KOPT-K1 (cell line): Measurements from ENCODE around the gene NOTCH1.

Source experiments
- H3K27ac ChIP-seq: fragments of 200-600 bp; sonication (generic); 2 replicates; pipeline ENCODE4 v1.5.1; 2016; ENCODE audit warnings: antibody characterized with exemption, mild to moderate bottlenecking, low read depth, low read length; ENCODE audit not compliant: poor library complexity, severe bottlenecking
- H3K36me3 ChIP-seq: fragments of 200-600 bp; sonication (generic); 2 replicates; pipeline ENCODE4 v1.5.1; 2017; ENCODE audit warnings: antibody characterized with exemption, mild to moderate bottlenecking, low read length, moderate library complexity; ENCODE audit not compliant: insufficient read depth
- H3K9me3 ChIP-seq: fragments of 200-600 bp; sonication (generic); 2 replicates; pipeline ENCODE4 v1.5.1; 2017; ENCODE audit warnings: antibody characterized with exemption, low read length, mild to moderate bottlenecking; ENCODE audit not compliant: insufficient read depth, poor library complexity, severe bottlenecking

The NOTCH1 gene

DNA sequence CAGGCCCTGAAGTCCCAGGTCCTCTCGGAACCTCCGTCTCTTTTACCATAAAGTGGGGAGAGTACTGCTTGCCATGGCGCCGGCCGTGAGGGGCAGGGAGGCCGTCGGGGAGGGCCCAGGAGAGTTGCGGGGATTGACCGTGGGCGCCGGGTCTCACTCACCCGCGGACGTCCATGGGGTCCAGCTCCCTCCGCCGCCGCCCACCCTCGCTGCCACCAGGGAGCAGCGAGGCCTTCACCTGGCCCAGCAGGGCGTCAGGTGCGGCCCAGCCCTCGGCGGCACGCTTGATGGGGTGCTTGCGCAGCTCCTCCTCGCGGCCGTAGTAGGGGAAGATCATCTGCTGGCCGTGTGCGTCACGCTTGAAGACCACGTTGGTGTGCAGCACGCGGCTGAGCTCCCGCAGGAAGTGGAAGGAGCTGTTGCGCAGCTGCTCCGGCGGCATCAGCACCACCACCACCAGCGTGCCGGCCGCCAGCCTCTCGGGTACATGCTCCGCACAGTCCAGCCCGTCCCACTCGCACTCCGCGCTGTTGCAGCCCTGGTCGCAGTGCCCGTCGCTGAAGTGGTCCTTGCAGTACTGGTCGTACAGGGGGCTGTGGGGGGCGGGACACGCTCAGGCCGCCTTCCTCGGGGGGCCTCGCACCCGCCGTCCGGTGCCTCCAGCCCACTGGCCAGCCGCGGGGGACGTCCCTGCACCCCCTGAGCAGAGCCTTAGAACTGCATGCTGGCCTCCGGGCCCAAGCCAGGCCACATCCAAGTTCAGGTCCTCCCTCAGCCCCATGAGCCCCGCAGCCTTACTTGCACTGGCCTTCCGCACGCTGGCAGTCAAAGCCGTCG lies 41.1 kb downstream of the NOTCH1 start:
- H3K9me3 ChIP-seq, result no peaks in the 10 kb centered on the region
- peaks cover 100% of the 10 kb centered on the region for H3K36me3 ChIP-seq
- no peak overlapping the region for H3K27ac ChIP-seq

DNA sequence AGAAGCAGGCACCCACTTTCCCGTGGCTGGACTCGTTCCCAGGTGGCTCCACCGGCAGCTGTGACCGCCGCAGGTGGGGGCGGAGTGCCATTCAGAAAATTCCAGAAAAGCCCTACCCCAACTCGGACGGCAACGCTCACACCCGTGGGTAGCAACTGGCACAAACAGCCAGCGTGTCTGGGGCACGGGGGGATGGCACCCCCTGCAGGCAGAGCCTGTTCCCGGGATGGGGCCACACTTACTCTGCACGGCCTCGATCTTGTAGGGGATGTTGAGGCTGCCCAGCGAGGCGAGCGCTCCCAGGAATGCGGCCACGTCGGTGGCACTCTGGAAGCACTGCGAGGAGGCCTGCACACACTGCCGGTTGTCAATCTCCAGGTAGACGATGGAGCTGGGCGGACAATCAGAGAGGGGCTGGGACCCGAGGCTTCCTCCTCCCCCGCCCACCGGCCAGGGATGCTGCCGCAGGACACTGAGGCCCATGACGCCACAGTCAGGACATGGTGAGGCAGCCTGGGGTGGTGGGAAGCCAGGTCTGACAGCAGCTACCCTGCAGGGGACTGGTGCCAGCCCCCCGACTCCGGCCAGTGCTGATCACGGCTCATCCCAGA lies 42.8 kb downstream of the NOTCH1 start:
- H3K9me3 ChIP-seq, result no peaks in the 10 kb centered on the region
- H3K36me3 ChIP-seq, result peaks cover 100% of the 10 kb centered on the region
- H3K27ac ChIP-seq, result no peak overlapping the region

DNA sequence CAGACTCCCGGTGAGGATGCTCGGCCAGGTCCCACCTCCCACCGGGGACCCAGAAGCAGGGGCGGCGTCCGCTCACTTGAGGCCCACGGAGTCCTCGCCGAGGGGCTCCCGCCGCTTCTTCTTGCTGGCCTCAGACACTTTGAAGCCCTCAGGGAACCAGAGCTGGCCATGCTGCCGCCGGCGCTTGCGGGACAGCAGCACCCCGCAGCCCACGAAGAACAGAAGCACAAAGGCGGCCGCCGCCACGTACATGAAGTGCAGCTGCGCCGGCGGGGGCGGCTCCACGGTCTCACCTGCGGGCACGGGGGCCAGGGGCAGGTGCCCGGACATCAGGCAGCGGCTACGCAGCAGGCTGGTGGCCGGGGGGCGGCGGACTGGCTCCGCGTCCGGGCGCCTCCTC lies 43.7 kb downstream of the NOTCH1 start:
- peaks cover 100% of the 10 kb centered on the region for H3K36me3 ChIP-seq

DNA sequence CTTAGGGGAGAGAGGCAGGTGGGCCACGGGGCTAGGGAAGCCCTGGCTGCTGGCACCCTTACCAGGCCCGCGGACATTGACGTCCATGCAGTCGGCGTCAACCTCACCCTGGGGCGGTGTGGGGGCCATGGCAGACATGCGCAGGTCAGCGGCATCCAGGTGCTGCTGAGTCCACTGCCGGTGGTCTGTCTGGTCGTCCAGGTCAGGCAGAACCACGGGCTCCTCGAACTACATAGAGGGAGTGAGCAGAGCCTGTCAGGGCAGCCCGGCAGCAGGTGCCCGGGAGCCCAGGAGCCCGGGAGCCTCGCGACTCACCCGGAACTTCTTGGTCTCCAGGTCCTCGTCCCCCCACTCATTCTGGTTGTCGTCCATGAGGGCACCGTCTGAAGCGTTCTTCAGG lies 44.2 kb downstream of the NOTCH1 start:
- no peak overlapping the region for H3K27ac ChIP-seq
- no peaks in the 10 kb centered on the region for H3K9me3 ChIP-seq
- H3K36me3 ChIP-seq, result peaks cover 100% of the 10 kb centered on the region

More for the DNA sequence above, 43.7 kb downstream of the NOTCH1 start:
- H3K27ac ChIP-seq, result no peak overlapping the region
- no peaks in the 10 kb centered on the region for H3K9me3 ChIP-seq

DNA sequence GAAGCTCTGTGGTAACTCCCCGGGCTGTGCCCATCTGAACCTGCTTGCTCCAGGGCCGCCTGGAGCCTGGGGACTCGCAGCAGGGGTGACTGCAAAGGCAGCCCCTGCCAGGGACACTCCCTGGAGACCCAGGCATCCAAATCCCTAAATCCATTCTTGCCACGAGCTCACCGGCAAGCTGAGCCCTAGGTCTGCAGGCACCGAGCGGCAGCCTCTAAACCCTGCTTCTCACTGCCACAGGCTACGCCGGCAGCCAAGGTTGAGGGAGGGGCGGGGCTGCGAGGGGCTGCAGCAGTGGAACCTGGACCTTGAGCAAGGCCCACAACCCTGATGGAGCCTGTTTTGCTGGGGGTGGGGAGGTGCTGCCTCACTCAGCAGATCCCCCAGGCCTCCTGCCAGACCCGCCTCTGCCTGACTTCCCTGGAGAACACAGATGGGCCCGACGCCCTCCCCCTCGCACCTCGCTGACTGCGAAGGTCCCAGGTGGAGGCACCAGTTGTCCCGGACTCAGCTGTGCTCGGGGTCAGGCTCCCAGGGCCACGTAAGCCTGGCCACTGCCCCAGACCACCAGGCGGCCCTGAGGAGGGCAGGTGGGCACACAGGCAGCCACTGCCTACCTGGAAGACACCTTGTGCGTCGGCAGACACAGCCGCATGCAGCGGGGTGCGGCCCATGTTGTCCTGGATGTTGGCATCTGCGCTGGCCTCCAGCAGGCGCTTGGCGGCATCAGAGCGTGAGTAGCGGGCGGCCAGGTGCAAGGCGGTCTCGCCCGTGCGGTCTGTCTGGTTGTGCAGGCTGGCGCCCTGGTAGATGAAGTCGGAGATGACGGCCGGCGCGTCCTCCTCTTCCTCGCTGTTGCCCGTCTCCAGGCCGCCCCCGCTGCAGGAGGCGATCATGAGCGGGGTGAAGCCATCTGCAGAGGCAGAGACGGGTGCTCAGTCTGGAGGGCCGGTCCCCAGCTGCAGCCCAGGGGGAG lies 45.6 kb downstream of the NOTCH1 start:
- H3K9me3 ChIP-seq, result no peaks in the 10 kb centered on the region
- peaks cover 100% of the 10 kb centered on the region for H3K36me3 ChIP-seq
- H3K27ac ChIP-seq, result no peak overlapping the region

DNA sequence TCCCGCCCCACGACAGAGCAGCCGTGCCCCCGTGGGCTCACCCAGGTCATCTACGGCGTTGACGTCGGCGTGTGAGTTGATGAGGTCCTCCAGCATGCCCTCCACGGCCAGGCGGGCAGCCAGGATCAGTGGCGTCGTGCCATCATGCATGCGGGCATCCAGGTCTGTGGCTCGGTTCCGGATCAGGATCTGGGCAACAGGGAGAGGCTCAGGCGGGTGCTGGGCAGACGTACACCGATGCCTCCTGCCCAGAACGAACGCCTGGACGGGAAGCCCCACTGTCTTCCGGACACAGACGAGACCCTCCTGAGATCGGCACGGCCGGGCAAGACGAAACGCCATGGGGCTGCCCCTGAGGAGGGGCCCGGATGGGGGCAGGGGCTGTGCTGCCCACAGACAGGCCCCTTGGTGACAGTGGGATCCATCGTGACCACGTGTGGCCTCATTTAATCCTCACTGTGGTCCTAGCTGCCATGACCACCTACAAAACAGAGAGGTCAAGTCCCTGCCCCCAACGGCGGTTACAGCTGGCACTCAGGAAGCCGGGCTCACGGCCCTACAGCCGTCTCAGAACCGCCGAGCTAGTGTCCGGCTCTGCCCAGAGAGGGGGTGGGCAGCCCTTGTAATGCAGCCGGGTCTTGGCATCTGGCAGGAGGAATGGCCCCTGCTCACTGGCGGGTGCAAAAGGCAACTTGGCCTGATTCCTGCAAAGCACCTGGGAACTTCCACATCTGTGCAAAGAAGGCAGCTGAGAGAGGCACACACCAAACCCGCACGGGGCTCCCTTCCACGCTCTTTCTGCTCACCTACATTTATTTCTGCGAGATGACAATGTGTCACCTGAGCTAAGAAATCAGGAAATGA lies 46.5 kb downstream of the NOTCH1 start:
- no peaks in the 10 kb centered on the region for H3K9me3 ChIP-seq
- no peak overlapping the region for H3K27ac ChIP-seq
- H3K36me3 ChIP-seq, result peaks cover 100% of the 10 kb centered on the region

DNA sequence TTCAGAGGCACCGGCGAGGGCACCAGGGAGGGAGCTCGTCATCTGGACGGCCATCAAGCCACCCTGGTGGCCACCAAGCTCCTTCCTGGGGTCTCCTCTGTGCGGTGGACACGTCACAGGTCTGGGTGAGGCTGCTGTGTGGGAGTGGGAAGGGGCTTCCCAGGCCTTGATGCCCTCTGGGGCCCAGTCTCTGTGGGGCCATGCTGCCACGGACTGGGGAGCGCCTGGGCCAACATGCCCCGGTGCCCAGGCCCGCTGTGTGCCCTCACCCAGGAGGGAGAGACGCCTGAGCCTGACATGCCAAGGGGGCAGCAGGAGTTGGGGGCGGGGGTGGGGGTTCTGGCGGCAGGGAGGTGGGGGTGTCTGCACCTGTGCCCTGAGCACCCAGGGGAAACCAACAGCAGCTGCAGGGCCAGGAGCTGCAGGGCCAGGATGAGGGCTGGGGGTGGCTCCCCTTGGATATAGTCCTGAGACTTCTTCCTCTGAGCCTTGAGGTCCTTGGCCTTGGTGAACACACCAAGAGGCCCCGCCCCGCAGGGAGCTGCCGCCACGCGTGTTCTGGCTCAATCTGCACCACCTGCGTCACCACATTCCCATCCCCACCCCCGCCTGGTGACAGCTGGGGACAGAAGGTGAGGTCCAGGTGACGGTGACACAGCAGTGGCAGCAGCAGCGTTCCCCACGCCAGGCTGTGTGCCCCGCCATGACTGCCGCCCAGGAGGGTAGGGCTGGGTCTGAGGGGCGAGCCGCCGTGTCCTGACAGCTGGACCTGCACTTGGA lies 47.7 kb downstream of the NOTCH1 start:
- Histone ChIP-seq H3K36me3 (peaks cover 100% of the 10 kb centered on the region), H3K27ac (no peak overlapping the region), H3K9me3 (no peaks in the 10 kb centered on the region)

DNA sequence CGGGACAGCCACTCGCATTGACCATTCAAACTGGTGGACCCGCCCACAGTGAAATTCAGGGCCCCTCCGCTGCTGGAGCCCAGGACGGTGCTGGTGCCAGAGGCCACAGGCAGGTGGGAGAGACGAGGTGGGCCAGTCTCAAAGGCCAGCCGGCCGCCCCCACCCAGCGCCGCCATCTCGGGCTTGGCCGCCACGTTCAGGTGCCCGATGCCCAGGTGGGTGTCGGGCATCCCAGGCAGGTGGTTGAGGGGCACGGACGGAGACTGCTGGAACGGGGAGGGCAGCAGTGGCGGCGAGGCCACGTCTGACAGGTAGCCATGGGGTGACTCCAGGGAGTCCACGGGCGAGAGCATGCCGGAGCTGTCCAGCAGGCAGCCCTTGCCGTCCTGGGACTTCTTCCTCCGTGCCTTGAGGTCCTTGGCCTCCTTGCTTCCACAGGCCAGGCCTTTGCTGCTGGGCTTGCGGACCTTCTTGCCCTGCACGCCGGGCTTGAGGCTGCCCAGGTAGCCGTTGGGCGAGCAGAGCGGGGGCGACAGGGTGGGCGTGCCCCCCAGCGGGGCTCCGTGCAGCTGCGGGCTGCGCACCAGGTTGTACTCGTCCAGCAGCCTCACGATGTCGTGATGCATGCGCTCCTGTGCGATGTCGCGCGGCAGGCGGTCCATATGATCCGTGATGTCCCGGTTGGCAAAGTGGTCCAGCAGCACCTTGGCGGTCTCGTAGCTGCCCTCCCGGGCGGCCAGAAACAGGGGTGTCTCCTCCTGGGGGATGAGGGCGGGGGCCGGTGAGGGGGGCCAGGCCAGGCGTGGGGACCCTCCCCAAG lies 48.8 kb downstream of the NOTCH1 start:
- H3K36me3 ChIP-seq, result peaks cover 94% of the 10 kb centered on the region
- no peaks in the 10 kb centered on the region for H3K9me3 ChIP-seq
- no peak overlapping the region for H3K27ac ChIP-seq

DNA sequence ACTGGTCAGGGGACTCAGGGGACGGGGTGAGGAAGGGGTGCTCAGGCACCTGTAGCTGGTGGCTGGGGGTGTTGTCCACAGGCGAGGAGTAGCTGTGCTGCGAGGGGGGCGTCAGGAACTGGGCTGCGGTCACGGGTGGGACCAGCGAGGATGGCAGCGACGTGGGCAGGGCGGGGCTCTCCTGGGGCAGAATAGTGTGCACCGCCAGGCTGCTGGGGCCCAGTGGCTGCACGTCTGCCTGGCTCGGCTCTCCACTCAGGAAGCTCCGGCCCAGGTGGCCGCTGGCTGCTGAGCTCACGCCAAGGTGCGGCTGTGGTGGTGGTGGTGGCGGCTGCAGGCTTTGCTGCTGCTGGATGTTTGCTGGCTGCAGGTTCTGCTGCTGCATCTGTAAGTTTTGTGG lies 49.7 kb downstream of the NOTCH1 start:
- Histone ChIP-seq H3K36me3 (peaks cover 86% of the 10 kb centered on the region), H3K9me3 (no peaks in the 10 kb centered on the region), H3K27ac (no peak overlapping the region)

DNA sequence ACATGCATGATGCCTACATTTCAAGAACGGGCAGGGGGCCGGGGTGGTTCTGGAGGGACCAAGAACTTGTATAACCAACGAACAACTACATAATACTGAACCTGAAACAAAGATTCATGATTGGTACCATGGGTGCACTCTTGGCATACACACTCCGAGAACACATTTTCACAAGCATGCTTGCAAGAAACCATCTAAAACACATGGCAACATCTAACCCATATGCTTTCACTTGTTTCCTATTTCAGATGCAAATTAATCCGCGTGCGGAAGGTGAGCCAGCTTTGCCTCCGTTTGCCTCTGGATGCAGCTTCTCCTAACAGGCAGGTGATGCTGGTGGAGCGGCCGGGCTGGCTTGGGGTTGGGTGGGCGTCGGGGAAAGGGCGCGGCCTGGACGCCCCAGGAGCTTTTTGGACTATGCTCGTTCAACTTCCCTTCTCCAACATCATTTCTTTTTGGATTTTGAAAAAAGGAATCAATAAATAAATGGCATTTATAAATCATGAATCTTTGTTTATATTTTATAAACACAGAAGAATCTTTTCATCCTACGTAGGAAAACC lies 50.5 kb downstream of the NOTCH1 start:
- Histone ChIP-seq H3K27ac (no peak overlapping the region), H3K36me3 (peaks cover 77% of the 10 kb centered on the region), H3K9me3 (no peaks in the 10 kb centered on the region)

DNA sequence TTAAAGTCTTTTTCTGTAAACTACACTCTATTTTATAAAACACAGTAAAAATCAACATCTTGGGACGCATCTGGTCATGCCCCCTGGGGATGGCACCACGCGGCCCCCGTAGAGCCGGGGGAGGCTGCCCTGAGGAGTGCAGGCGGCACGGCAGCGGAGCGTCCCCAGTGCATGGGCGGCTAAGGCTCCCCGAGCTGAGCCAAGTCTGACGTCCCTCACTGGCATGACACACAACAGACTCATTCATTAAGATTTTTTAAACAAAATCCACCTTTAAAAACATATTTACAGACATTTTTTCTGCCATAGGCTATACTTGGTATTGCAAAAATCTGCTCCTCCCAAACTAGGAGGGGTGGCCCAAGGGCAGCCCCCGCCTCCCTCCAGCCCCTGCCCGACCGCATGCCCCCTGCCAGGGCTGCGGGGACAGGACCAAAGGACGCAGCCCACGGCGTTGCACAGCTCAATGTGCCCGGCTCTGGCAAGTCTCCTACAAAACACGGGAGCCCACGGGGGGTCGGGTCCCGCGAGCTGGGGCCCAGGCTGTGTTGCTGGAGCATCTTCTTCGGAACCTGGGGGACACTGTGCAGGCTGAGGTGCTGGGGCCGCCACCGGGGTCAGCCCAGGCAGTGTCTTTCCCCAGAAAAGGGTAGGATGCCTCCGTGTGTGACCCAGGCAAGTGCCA lies 51.2 kb downstream of the NOTCH1 start:
- peaks cover 71% of the 10 kb centered on the region for H3K36me3 ChIP-seq
- no peak overlapping the region for H3K27ac ChIP-seq
- H3K9me3 ChIP-seq, result no peaks in the 10 kb centered on the region

DNA sequence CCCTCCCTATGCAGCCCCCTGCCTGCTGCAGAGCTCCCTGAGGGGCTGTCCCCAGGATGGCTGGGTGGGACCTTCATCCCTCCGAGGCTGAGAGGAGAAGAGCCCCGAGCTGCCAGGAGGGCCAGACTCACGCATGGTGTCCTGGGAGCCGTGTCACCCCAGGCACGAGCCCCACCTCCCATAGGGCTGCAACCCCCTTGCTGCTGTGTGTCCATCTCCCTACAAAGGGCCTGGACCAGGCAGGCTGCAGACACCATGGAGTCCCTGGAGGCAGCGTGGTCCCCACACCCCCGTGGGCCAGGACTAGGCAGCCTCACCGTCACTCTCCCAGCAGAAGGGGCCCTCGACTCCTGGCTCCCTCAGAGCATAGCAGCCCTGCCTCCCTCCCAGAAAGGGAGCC lies 51.8 kb downstream of the NOTCH1 start:
- Histone ChIP-seq H3K27ac (no peak overlapping the region), H3K9me3 (no peaks in the 10 kb centered on the region), H3K36me3 (peaks cover 64% of the 10 kb centered on the region)
